ENCODE results near the gene IFT22.

Gene IFT22

DNA sequence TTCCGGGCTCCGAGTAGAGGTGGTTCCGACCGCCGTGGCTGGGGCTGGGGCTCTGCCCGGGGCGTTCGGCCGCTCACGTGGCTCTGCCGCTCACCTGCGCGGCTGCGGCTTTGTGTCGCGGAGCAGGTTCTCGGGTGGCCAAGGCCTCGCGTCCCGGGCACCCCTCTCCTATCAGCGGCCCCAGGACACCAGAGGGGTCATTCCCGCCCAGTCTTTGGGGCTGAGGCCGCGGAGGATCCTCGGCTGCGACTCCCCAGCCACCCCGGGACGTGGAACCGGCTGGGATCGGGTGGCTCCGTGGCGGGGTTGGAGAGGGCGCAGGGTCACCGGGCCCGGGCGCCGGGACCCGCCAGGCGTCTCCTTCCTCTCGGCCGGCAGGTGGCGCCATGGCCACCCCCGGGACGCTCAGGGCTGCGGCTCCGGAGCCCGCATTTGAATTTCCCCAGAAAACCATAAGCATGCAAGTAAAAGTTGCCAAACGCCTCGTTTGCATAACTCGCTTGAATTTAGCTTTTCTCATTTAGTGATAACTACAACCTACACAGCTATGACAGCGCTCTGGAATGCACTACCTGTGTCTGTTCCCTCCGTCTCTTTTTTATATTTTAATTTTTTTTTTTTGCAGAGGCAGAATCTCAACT lies 42.2 kb upstream of the IFT22 start (continued):
- peak; percentile 32; the same call in 1 of the 2 replicates for TF ChIP-seq ZFHX2 (tag by site-specific recombination; conservative IDR thresholded peaks at IDR 0.05)
- no peak for TF ChIP-seq KLF10 (tag by site-specific recombination; IDR thresholded peaks at IDR 0.05)
- peak; percentile 93 for TF ChIP-seq ZFP37 (tag by site-specific recombination; IDR thresholded peaks at IDR 0.05)
- no peak for TF ChIP-seq ZNF623 (tag by site-specific recombination; IDR thresholded peaks at IDR 0.05)
- no peak for TF ChIP-seq ZNF791 (tag by site-specific recombination; IDR thresholded peaks at IDR 0.05)
- no peak for TF ChIP-seq ZNF664 (tag by site-specific recombination; IDR thresholded peaks at IDR 0.05)
- no peak for TF ChIP-seq TCF7L2 (IDR thresholded peaks at IDR 0.05; ENCODE audit: borderline replicate concordance, low read depth, low read length)
- no peak for TF ChIP-seq ZNF274 (IDR thresholded peaks at IDR 0.05; ENCODE audit: low read length)
- TF ChIP-seq ZNF274 (tag by site-specific recombination; IDR thresholded peaks at IDR 0.05; ENCODE audit: borderline replicate concordance) = no peak
- no peak for TF ChIP-seq GLI4 (tag by site-specific recombination; IDR thresholded peaks at IDR 0.05)
- TF ChIP-seq ZXDB (tag by site-specific recombination; IDR thresholded peaks at IDR 0.05) = peak; percentile 77
- no peak for TF ChIP-seq ZNF558 (tag by site-specific recombination; IDR thresholded peaks at IDR 0.05)
- peak; percentile 75; the same call in 1 of the 2 replicates for TF ChIP-seq ZNF561 (tag by site-specific recombination; IDR thresholded peaks at IDR 0.05; ENCODE audit: borderline replicate concordance)
- peak; percentile 97 for TF ChIP-seq ZBTB20 (tag by site-specific recombination; IDR thresholded peaks at IDR 0.05)
- peak; percentile 88 for TF ChIP-seq ZNF600 (tag by site-specific recombination; IDR thresholded peaks at IDR 0.05)
- TF ChIP-seq ZNF223 (tag by site-specific recombination; IDR thresholded peaks at IDR 0.05) = no peak
- TF ChIP-seq BCL11A (tag by site-specific recombination; IDR thresholded peaks at IDR 0.05; ENCODE audit: low read depth) = peak; percentile 97
- no peak for TF ChIP-seq TRIM28 (IDR thresholded peaks at IDR 0.05; ENCODE audit: borderline replicate concordance, low read length)
- TF ChIP-seq ZBTB7A (tag by site-specific recombination; IDR thresholded peaks at IDR 0.05; ENCODE audit: low read depth) = peak; percentile 96
- no peak for TF ChIP-seq ZNF302 (tag by site-specific recombination; IDR thresholded peaks at IDR 0.05; ENCODE audit: low read depth)
- no peak for TF ChIP-seq HOXA7 (CRISPR knock-in tag; IDR thresholded peaks at IDR 0.05; ENCODE audit: borderline replicate concordance)
- no peak for TF ChIP-seq ATF2 (tag by site-specific recombination; IDR thresholded peaks at IDR 0.05; ENCODE audit: low read depth)
- TF ChIP-seq ZNF202 (tag by site-specific recombination; IDR thresholded peaks at IDR 0.05; ENCODE audit: borderline replicate concordance) = no peak
- TF ChIP-seq SALL2 (tag by site-specific recombination; IDR thresholded peaks at IDR 0.05; ENCODE audit: borderline replicate concordance) = no peak
- TF ChIP-seq TSHZ1 (tag by site-specific recombination; IDR thresholded peaks at IDR 0.05; ENCODE audit: borderline replicate concordance) = no peak
- TF ChIP-seq ZNF175 (tag by site-specific recombination; IDR thresholded peaks at IDR 0.05) = no peak
- TF ChIP-seq, protein P1, sequence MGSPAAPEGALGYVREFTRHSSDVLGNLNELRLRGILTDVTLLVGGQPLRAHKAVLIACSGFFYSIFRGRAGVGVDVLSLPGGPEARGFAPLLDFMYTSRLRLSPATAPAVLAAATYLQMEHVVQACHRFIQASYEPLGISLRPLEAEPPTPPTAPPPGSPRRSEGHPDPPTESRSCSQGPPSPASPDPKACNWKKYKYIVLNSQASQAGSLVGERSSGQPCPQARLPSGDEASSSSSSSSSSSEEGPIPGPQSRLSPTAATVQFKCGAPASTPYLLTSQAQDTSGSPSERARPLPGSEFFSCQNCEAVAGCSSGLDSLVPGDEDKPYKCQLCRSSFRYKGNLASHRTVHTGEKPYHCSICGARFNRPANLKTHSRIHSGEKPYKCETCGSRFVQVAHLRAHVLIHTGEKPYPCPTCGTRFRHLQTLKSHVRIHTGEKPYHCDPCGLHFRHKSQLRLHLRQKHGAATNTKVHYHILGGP (tag by site-specific recombination; IDR thresholded peaks at IDR 0.05) = no peak
- TF ChIP-seq ZNF677 (tag by site-specific recombination; IDR thresholded peaks at IDR 0.05) = no peak
- TF ChIP-seq ZNF311 (tag by site-specific recombination; IDR thresholded peaks at IDR 0.05; ENCODE audit: borderline replicate concordance) = no peak
- no peak for TF ChIP-seq ZNF473 (tag by site-specific recombination; IDR thresholded peaks at IDR 0.05)
- TF ChIP-seq SP2 (tag by site-specific recombination; IDR thresholded peaks at IDR 0.05) = no peak
- no peak for TF ChIP-seq ZNF555 (tag by site-specific recombination; conservative IDR thresholded peaks at IDR 0.05)
- no peak for TF ChIP-seq ZNF26 (tag by site-specific recombination; IDR thresholded peaks at IDR 0.05)
